Measurements from ENCODE around the gene TRIM63. TPM values are rescaled to one million over a fixed set of nuclear protein-coding genes. Genes with fewer than 3 reads are reported as not detected.

TRIM63 gene
- total and polyA plus RNA-seq, 9 of the 15 experiments (the other 6 are each of a cell fraction or from before 2014, with no cell fraction given), result 0.08 to 0.57 (median 0.36) TPM

DNA sequence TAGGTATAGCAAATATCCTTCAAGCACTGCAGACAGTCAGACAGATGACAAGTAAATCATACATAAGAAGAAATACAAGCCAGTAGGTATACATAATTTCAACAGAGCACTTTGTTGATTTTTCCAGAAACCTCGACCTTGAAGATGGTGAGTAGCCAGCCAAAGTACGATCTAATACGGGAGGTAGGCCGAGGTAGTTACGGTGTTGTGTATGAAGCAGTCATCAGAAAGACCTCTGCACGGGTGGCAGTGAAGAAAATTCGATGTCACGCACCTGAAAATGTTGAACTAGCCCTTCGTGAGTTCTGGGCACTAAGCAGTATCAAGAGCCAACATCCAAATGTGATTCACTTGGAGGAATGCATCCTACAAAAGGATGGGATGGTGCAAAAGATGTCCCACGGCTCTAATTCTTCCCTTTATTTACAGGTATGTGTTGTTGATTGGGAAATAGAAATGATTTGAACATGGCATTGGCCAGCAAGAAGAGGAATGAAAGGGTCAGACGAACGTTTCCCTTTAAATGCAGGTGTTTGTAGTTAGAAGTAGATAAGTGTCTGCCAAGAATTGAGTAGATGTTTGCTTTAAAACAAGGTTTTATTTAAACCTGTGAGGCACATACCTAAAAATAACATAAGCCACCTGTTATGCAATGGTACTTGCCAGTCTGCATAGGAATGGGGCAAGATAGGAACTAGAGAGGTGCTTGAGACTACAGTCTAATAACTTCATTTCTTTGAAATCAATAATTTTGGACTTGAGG, 46.9 kb upstream of the TRIM63 start (continued):
- TF ChIP-seq, protein P1, sequence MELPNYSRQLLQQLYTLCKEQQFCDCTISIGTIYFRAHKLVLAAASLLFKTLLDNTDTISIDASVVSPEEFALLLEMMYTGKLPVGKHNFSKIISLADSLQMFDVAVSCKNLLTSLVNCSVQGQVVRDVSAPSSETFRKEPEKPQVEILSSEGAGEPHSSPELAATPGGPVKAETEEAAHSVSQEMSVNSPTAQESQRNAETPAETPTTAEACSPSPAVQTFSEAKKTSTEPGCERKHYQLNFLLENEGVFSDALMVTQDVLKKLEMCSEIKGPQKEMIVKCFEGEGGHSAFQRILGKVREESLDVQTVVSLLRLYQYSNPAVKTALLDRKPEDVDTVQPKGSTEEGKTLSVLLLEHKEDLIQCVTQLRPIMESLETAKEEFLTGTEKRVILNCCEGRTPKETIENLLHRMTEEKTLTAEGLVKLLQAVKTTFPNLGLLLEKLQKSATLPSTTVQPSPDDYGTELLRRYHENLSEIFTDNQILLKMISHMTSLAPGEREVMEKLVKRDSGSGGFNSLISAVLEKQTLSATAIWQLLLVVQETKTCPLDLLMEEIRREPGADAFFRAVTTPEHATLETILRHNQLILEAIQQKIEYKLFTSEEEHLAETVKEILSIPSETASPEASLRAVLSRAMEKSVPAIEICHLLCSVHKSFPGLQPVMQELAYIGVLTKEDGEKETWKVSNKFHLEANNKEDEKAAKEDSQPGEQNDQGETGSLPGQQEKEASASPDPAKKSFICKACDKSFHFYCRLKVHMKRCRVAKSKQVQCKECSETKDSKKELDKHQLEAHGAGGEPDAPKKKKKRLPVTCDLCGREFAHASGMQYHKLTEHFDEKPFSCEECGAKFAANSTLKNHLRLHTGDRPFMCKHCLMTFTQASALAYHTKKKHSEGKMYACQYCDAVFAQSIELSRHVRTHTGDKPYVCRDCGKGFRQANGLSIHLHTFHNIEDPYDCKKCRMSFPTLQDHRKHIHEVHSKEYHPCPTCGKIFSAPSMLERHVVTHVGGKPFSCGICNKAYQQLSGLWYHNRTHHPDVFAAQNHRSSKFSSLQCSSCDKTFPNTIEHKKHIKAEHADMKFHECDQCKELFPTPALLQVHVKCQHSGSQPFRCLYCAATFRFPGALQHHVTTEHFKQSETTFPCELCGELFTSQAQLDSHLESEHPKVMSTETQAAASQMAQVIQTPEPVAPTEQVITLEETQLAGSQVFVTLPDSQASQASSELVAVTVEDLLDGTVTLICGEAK (IDR thresholded peaks at IDR 0.05), result peak; percentile 84
- TF ChIP-seq, protein P1 (CRISPR knock-in tag; IDR thresholded peaks at IDR 0.05), result no peak
- TF ChIP-seq ZNF253 (CRISPR knock-in tag; conservative IDR thresholded peaks at IDR 0.05), result no peak
